C4-2B (cell line): ENCODE measurements around the gene SENP3.

ENCODE experiments used
- ZFX ChIP-seq: fragments of 450-650 bp; IDR thresholded peaks from 2 replicates; pipeline ENCODE4 v1.6.1; 2017
- TF ChIP-seq, protein P1 (sequence below): fragments of 450-650 bp; conservative IDR thresholded peaks from 2 replicates; pipeline ENCODE4 v1.5.1; 2017; ENCODE audit warnings: mild to moderate bottlenecking

DNA sequence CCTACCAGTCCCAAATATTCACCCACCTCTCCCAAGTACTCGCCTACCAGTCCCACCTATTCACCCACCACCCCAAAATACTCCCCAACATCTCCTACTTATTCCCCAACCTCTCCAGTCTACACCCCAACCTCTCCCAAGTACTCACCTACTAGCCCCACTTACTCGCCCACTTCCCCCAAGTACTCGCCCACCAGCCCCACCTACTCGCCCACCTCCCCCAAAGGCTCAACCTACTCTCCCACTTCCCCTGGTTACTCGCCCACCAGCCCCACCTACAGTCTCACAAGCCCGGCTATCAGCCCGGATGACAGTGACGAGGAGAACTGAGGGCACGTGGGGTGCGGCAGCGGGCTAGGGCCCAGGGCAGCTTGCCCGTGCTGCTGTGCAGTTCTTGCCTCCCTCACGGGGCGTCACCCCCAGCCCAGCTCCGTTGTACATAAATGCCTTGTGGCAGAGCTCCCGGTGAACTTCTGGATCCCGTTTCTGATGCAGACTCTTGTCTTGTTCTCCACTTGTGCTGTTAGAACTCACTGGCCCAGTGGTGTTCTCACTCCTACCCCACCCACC, 47.8 kb upstream of the SENP3 start:
- TF ChIP-seq ZFX: no peak
- TF ChIP-seq, protein P1, sequence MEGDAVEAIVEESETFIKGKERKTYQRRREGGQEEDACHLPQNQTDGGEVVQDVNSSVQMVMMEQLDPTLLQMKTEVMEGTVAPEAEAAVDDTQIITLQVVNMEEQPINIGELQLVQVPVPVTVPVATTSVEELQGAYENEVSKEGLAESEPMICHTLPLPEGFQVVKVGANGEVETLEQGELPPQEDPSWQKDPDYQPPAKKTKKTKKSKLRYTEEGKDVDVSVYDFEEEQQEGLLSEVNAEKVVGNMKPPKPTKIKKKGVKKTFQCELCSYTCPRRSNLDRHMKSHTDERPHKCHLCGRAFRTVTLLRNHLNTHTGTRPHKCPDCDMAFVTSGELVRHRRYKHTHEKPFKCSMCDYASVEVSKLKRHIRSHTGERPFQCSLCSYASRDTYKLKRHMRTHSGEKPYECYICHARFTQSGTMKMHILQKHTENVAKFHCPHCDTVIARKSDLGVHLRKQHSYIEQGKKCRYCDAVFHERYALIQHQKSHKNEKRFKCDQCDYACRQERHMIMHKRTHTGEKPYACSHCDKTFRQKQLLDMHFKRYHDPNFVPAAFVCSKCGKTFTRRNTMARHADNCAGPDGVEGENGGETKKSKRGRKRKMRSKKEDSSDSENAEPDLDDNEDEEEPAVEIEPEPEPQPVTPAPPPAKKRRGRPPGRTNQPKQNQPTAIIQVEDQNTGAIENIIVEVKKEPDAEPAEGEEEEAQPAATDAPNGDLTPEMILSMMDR: no peak
